BJ (cell line): ENCODE results near the gene RNF32. TPM values are rescaled to one million over a fixed set of nuclear protein-coding genes. Genes with fewer than 3 reads are reported as not detected.

Experiments used
- CTCF ChIA-PET: fragments of 350-600 bp; formaldehyde crosslinking; extraction: SDS; loops from one replicate; lab custom pipeline; 2021; ENCODE audit warnings: antibody characterized with exemption, inconsistent platforms; lab: Yijun Ruan, JAX
- POLR2A ChIA-PET: fragments of 300-600 bp; sonication (Branson Sonifier 250); formaldehyde crosslinking; extraction: SDS; loops from one replicate; lab custom pipeline; 2021; ENCODE audit warnings: antibody characterized with exemption; lab: Charles Lee
- DNase-seq: peaks from one replicate; pipeline ENCODE4 v3.0.0-alpha.2; 2011; ENCODE audit warnings: low read depth
- H3K27me3 ChIP-seq: 2 replicates; pipeline ENCODE4 v1.6.0; 2011; ENCODE audit warnings: low read length; ENCODE audit not compliant: control insufficient read depth, insufficient read depth
- H3K36me3 ChIP-seq: 2 replicates; pipeline ENCODE4 v1.5.1; 2011; ENCODE audit warnings: low read length; ENCODE audit not compliant: control insufficient read depth, insufficient read depth
- H3K4me3 ChIP-seq: 2 replicates; pipeline ENCODE4 v1.5.1; 2011; ENCODE audit warnings: low read depth, mild to moderate bottlenecking, control low read depth, low read length
- CTCF ChIP-seq: IDR thresholded peaks from 2 replicates; pipeline ENCODE4 v1.5.1; 2011; ENCODE audit warnings: low read depth, mild to moderate bottlenecking, control low read depth, inconsistent platforms, low read length, moderate library complexity; ENCODE audit not compliant: insufficient read depth
- polyA plus RNA-seq: library from polyadenylated mRNA; depleted of rRNA; stranded (reverse); fragments of >200 nt; gene quantifications from 2 replicates; pipeline ENCODE4 v1.2.3, GENCODE V29; 2011

Gene RNF32
- polyA plus RNA-seq, 1 experiment, result 0.63 TPM

GRCh38 chr7:156606135-156606534 is 34.4 kb upstream of the RNF32 start:
- no peaks in the 10 kb centered on the region for H3K36me3 ChIP-seq
- H3K27me3 ChIP-seq, result no peaks in the 10 kb centered on the region
- POLR2A ChIA-PET, result no interaction called here
- no peak overlapping the region for H3K4me3 ChIP-seq
- TF ChIP-seq CTCF, result no peak
- no peak for DNase-seq
- CTCF ChIA-PET, result interaction anchor here (0.7 kb wide), 1 partner anchor 743 kb away, joined by 3 read pairs; no protein-coding TSS in a partner anchor

GRCh38 chr7:156606691-156607331 is 33.8 kb upstream of the RNF32 start:
- DNase-seq, result no peak
- Histone ChIP-seq H3K4me3 (no peak overlapping the region), H3K27me3 (no peaks in the 10 kb centered on the region), H3K36me3 (no peaks in the 10 kb centered on the region)
- no peak for TF ChIP-seq CTCF
- POLR2A ChIA-PET, result no interaction called here
- CTCF ChIA-PET, result interaction anchor here (0.7 kb wide), 1 partner anchor 744 kb away, joined by 3 read pairs; no protein-coding TSS in a partner anchor

DNA sequence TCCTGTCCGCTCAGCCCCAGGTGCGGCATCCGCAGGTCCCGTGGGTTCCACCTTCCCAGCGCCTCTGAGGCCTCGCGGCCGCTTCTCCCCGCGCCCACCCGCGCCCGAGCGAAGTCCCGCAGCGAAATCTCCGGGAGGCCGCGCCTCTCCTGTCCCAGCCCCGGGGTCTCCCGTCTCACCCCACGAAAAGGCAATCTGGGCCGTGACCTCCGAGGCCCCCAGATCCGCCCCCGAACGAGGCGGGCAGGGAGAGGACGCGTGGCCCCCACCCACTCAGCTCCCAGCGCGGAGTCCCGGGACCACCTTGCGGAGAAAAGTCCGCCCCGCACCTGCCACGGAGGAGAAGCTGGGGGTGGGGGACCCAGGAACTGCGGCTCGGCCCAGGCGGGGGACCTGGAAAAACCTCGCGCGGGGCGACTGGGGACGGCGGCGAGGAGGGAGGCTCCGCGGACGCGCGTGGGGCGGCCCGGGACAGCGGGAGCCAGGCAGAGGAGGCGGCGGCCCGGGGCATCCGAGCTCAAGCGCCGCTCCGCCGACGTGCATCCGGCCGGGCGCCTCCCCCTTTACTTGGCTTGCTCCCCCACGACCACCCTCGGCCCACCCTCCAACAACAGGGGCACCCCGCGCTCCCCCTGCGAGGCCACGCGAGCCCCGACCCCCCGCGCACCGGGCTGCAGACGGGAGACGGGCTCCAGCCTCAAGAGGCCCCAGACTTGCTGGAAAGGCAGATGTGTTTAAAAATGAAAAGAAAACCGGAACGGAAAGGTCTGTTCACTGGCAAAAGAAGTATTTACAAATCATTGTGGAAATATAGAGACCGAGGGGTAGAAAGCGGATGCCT is 33.0 kb upstream of the RNF32 start:
- CTCF ChIA-PET, result no interaction called here
- POLR2A ChIA-PET, result no interaction called here
- Histone ChIP-seq H3K27me3 (no peaks in the 10 kb centered on the region), H3K36me3 (no peaks in the 10 kb centered on the region), H3K4me3 (peak overlapping the region; percentile 30)
- no peak for TF ChIP-seq CTCF
- no peak for DNase-seq

DNA sequence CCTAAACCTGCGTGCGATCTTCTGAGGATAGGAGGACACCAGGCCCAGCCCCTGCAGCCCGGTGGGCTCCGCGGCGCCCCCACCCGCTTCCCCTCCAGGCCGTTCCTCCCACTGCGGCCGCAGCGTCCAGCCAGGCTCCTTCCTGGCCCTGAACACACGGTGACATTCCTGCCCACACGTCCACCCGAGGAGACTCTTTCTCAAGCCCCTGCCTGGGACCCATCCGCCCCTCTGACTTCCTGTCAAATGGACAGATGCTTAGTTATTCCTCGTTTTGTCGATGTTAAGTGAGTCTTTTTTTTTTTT is 32.4 kb upstream of the RNF32 start:
- DNase-seq, result no peak
- peak overlapping the region; percentile 30 for H3K4me3 ChIP-seq
- POLR2A ChIA-PET, result no interaction called here
- H3K36me3 ChIP-seq, result no peaks in the 10 kb centered on the region
- CTCF ChIA-PET, result no interaction called here
- no peaks in the 10 kb centered on the region for H3K27me3 ChIP-seq
- TF ChIP-seq CTCF, result no peak

DNA sequence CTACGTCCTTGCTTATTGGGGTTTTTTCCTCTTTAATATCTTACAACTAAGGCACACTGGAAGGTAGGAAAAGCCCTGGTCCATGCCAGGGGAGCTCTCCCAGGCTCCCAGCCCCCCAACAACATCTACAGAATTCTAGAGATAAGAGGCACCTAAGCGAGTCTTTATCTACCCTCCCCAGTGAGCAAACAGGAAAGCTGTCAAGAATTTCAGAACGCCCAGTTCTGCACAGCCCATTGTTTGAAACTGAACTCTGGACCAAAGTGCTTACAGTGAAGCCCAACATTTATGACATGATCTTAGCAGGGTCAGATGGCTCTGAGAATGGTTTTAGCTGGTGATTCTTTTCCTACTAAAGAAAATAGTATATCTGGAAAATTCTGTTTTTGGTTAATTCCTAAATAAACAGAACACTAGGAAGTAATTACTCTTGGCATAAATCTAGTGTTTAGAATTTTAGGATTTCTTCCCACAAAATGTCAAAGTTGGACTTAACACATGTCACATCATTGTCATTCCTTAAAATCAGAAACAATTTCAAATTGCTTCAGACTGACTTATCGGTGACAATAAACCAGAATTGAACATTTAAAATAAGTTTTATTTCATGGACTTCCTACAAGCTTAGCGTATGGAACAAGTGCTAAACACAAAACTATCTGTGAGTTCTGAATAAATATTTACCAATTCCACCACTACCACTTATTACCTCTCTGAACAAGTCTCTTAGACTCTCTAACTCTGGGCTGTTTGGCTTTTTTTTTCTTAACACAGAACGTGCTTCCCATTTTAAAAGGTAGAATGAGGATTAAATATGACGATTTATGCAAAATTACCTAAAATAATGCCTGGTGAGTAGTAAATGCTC is 31.3 kb upstream of the RNF32 start:
- Histone ChIP-seq H3K4me3 (no peak overlapping the region), H3K36me3 (no peaks in the 10 kb centered on the region), H3K27me3 (no peaks in the 10 kb centered on the region; the same call in 1 of the 2 replicates)
- no peak for DNase-seq
- TF ChIP-seq CTCF, result no peak
- CTCF ChIA-PET, result no interaction called here
- POLR2A ChIA-PET, result no interaction called here
